ENCODE measurements around the gene TMEM248.

GRCh38 chr7:66920769-66921395 is at the start of gene TMEM248:
- TF ChIP-seq POLR2A (IDR thresholded peaks at IDR 0.05): peak; percentile 23
- TF ChIP-seq CTCF (IDR thresholded peaks at IDR 0.05): no peak
